Activated CD4-positive, CD25-positive, alpha-beta regulatory T cell (primary cell): Measurements from ENCODE around the gene CSNK1A1.
"Not testable (repeated sequence)": the region's sequence is repeated elsewhere in the genome, so short reads cannot be mapped to it uniquely, and the experiment has no call there.

Experiments used
- DNase-seq, 4 experiments: peaks; one replicate each; lab custom pipeline; 2025; lab: John Stamatoyannopoulos, UW

The CSNK1A1 gene

DNA sequence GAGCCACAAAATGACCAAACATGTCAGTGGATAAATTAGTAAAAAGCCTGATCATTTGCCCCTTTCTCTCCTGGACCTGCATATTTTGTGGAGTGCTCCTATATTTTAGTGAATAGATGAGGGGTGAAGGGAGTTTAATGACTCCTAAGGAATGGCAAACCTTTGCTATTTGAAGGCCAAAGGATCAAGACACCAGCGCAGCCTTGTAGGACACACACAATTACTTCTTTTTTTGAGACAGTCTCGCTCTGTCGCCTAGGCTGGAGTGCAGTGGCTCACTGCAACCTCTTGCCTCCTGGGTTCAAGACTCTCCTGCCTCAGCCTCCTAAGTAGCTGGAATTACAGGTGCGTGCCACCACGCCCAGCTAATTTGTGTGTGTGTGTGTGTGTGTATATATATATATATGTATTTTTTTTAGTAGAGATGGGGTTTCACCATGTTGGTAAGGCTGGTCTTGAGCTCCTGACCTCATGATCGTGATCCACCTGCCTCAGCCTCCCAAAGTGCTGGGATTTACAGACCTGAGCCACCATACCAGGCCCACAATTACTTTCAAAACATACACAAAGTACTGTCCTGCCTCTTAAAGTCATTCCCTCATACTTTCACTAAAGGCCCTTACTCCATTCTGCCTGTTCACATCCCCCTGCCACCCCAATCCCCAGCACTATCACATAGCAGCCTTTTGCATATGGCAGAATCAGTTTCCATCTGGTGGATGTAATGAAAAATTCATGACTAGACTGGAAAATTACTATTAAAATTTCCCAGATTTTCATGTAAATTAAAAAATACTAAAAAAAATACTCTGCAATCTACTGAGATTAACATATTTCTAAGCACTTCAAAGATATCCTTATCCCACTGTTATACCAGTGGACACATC, 60.4 kb downstream of the CSNK1A1 start:
- DNase-seq, result no peak

DNA sequence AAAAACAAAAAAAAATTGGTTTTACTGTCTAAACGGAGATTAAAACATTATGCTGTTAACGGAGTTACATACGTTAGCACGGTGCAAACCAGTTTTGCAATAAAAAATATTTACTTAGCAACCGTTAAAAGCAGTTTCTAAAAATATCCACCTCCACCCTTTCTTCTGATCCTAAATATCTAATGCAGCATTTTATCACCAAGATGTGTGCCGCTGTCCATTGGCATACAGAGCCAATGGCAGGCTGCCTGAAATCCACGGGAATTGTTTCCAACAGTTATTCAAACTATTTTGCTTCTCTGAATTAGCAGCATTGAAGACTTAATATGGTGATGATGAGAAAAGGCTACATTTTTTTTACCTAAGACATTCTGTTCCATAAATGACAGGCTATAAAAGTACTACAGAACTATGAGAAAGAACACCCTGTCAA, 61.6 kb downstream of the CSNK1A1 start:
- no peak for DNase-seq

DNA sequence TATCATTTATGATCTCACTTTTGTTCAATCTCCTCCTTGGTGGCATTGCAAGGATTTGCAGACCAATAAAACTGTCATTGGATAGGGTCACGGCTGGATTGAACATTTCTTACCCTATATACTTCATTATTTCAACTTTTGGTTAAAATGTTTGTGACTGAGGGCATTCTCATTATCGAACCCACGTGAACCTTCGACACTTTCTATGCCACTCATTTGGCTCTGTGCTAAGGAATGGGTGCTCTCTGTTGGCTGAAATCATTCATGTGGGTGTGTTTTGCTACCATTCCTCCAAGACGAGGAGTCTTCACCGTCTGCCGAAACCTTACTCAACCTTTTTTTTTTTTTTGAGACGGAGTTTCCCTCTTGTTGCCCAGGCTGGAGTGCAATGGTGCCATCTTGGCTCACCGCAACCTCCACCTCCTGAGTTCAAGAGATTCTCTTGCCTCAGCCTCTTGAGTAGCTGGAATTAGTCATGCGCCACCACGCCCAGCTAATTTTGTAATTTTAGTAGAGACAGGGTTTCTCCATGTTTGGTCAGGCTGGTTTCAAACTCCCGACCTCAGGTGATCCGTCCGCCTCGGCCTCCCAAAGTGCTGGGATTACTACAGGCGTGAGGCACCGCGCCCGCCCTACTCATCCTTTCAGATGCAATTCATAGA, 62.5 kb downstream of the CSNK1A1 start:
- no peak for DNase-seq

DNA sequence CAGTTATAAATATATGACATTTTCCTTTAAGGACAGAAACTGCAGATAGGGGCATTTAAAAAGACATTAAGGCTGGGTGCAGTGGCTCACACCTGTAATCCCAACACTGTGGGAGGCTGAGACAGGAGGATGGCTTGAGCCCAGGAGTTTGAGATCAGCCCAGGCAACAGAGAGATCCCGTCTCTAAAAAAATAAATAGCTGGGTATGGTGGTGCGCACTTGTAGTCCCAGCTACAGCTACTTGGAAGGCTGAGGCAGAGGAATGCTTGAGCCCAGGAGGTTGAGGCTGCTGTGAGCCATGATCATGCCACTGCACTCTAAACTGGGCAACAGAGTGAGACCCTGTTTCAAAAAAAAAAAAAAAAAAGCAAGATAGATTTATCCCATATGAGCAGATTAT, 63.6 kb downstream of the CSNK1A1 start:
- DNase-seq, result no peak

DNA sequence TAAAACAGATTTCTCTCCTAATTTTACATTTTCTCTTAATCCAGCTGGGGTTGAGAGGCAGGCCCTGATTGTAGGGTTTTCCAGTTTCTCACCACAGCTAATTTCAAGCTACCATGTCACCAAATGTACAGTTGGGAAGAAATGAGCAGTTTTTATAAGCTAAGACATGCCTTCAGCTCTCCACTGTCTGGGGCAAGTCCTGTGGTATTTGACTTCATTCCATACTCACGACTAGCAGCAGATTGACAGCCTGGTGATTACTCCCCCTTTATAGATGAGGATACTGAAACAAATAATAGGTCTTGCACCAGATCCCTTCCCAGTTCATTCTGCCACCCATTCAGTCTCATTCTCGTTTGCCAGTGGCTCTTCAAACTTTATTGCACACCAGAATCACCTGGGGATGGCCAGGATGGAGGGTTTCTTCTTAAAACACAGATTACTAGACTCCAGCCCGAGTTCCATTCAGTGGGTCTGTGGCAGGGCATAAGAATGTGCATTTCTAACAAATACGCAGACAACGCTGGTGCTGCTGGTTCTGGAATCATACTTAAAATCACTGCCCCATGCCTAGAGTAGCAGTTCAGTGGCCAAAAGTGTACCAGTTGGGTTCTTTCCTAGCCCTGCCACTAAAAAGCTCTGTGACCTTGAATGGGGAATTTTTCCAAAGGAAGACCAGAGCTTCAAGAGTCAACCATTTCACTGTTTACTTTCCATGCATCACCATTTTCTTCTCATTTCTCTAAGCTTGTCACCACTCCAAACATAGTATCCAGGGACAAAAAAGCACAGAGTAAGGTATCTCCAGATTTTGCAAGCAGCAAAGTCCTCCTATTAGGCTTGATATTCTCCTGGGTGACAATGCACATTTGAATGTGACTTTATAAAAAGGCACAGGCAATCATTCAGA, 64.3 kb downstream of the CSNK1A1 start:
- DNase-seq, result no peak

DNA sequence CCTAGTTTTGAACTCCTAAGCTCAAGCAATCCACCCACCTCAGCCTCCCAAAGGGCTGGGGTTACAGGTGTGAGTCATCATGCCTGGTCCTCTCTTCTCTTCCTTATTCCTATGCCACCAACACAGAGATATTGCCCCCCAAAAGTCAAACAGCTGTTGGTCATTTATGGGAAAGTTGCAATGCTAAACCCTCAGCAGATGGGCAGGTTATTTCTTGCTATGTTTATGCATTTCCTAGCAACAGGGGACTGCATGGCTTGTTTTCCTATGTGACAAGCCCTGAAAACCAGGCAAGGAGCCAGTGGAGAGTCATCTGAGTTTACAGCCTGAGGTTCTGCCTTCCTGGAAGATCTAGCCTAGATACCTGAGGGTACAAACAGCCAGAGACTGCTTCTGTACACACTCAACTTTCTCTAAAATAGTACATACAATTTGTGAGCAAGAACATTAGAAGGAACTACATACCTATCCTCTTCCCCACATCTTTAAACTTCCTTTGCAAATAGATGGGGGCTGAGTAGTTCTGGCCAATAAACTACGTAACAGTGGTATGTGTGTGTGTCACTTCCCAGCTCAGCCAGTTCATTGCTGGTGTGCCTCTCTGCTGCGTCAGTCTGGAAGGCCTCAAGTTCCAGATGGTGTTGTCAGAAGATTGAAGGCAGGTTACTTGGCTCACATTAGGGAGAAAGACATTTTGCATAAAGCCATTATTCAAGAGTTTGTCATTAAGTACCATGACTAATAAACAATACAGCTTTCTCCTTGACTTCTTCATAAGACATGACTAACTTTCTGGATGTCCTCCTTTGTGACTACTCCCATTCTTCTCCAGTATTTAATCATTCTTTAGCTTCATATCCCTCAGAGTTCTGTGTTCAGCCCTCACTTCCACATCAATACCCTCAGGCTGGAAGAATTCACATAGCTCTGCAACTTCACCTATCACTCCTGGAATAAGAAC, 65.3 kb downstream of the CSNK1A1 start:
- no peak for DNase-seq

- no peak for DNase-seq
Measured at GRCh38 chr5:149481485-149481884, 69.8 kb downstream of the CSNK1A1 start.

GRCh38 chr5:149478761-149479160, 72.5 kb downstream of the CSNK1A1 start:
- DNase-seq, result no peak

- DNase-seq, result no peak
Measured at GRCh38 chr5:149475777-149476176, 75.5 kb downstream of the CSNK1A1 start.

DNA sequence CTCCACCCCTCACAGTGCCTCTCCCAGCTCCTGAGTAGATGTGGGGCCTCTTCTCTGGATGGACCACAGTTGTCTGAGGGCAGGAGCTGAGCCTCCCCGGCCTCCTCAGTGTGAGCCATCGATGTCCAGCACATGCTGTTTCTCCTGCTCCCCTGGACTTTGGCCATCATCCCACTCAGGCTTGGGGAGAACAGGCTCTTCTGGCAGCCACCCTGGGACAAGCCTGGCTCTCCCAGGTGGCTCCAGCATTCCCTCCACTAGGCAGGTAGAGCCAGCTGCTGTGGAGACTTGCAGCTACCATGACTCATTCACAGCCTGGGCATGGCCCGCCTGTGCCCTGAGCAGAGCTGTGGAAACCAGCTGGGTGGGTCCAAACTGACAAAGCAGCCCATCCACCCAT, 77.0 kb downstream of the CSNK1A1 start:
- no peak for DNase-seq

DNA sequence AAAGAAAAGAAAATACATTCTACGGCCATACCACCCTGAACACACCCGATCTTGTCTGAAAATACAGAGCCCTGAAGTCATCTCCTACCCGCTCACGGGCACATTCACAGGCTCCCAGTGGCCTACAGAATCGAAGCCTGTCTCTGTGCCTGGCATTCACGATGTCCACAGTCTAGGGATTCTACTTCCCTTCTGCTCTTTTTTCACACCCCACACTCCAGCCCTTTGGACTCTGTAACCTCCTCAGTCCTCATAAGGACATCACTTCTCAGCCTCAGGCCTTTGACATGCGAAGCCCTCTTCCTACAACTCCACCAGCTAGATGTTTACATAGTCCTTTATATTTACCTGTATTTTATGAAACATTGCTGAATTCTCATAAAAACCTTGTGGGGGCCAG, 77.8 kb downstream of the CSNK1A1 start:
- DNase-seq, result no peak

GRCh38 chr5:149472399-149472798, 78.8 kb downstream of the CSNK1A1 start:
- DNase-seq, result no peak

- DNase-seq, result no peak
Measured at GRCh38 chr5:149471406-149472183, 79.6 kb downstream of the CSNK1A1 start.

DNA sequence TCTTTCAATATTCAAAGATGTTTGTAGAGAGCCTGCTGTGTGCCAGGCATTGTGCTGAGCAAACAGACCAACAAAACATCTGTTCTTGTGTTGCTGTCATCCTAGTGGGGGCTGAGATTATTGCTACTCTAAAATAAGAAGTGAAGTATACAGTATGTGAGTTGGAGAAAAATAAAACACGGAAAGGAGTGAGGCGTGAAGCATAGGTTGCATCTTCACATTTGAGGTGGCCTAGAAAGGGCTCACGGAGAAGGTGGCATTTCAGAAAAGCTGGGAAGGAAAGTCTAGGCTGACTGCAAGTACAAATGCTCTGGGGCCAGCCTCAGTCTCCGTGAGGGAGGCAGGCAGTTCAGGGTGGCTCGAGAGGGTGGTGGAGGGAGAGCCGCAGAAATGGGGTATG, 80.3 kb downstream of the CSNK1A1 start:
- DNase-seq, result no peak

GRCh38 chr5:149466457-149466972, 84.7 kb downstream of the CSNK1A1 start:
- DNase-seq, result no peak

DNA sequence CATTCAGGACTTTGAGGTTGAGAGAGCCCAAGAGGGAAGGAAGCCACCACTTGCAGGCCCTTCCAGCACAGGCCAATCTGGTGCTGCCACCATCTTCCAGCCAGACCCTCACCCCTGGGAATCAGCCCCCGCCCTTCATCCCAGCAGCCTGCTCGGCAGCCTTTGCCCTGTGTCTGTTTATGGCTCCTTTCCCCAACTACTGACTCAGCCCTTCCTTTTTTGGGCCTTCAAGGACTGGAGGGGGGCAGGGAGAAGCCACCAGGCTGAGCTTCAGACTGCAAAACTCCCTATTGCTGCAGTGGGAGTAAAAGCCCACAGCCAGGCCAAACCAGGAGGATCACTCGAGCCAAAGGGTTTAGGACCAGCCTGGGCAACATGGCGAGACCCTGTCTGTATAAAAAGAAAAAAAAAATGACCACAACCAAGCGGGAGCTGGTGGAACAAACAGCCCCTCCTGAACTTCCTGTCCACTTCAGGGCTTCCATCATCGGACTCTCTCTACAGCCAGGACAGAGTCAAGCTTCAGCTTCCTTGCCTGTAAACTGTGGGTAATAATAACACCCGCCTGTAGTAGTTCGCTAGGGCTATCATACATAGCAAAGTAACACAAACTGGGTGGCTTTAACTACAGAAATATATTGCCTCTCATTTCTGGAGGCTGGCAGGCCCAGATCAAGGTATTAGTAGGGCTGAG, 86.3 kb downstream of the CSNK1A1 start:
- no peak for DNase-seq

- DNase-seq, result not testable (repeated sequence)
Measured at GRCh38 chr5:149461907-149462306, 89.3 kb downstream of the CSNK1A1 start.

GRCh38 chr5:149459891-149460290, 91.3 kb downstream of the CSNK1A1 start:
- DNase-seq, result no peak

DNA sequence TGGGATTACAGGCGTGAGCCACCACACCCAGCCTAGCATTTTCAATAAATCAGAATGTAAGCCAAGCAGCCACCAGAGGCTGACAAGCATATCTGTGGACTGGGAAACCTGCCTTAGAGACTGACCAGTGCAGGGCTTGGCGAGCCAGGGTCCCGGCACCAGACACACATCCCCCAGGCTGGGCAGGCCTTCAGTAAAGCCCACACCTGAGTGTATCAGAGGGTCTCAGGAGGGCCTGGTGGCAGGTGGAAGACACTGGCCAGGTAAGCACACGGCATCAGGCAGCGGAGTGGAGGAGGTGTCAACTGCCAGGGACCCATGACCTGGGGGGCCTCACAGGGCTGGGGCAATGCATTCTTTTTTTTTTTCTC, 93.9 kb downstream of the CSNK1A1 start:
- no peak for DNase-seq
